Glutamatergic neuron (in vitro differentiated cells): ENCODE results near the gene TP53TG5. TPM values are rescaled to one million over a fixed set of nuclear protein-coding genes. Genes with fewer than 3 reads are reported as not detected.

Experiments used
- DNase-seq: peaks from one replicate; pipeline ENCODE4 v3.0.0; 2022
- H3K27ac Mint-ChIP-seq: one replicate; pipeline ENCODE4 v1.8.0; 2020; ENCODE audit warnings: mild to moderate bottlenecking, mixed read lengths, inconsistent platforms; ENCODE audit not compliant: unreplicated experiment
- H3K27me3 Mint-ChIP-seq: one replicate; pipeline ENCODE4 v1.8.0; 2020; ENCODE audit warnings: mild to moderate bottlenecking, moderate library complexity, mixed read lengths, inconsistent platforms; ENCODE audit not compliant: unreplicated experiment
- H3K36me3 Mint-ChIP-seq: one replicate; pipeline ENCODE4 v1.8.0; 2020; ENCODE audit warnings: mild to moderate bottlenecking, mixed read lengths, inconsistent platforms; ENCODE audit not compliant: unreplicated experiment
- H3K4me1 Mint-ChIP-seq: one replicate; pipeline ENCODE4 v1.8.0; 2020; ENCODE audit warnings: mild to moderate bottlenecking, low read depth, mixed read lengths, inconsistent platforms; ENCODE audit not compliant: unreplicated experiment
- H3K4me3 Mint-ChIP-seq: one replicate; pipeline ENCODE4 v1.8.0; 2020; ENCODE audit warnings: mild to moderate bottlenecking, mixed read lengths, inconsistent platforms; ENCODE audit not compliant: unreplicated experiment
- H3K9me3 Mint-ChIP-seq: one replicate; pipeline ENCODE4 v1.8.0; 2020; ENCODE audit warnings: mild to moderate bottlenecking, moderate library complexity, mixed read lengths, inconsistent platforms; ENCODE audit not compliant: unreplicated experiment
- CTCF ChIP-seq: fragments of 200-600 bp; sonication (generic); IDR thresholded peaks from one replicate; pipeline ENCODE4 v1.5.0; 2021; ENCODE audit not compliant: partially characterized antibody, unreplicated experiment
- microRNA-seq: library from miRNA; unstranded; fragments of <30 nt; microRNA quantifications from one replicate; pipeline ENCODE4, GENCODE V29; 2020; ENCODE audit not compliant: unreplicated experiment
- total RNA-seq: library from RNA; stranded (reverse); fragmentation: NEBNext Ultra II Directional; extraction: Animal tissue kit (Norgen Biotek cat#: 25700); gene quantifications from one replicate; pipeline ENCODE4 v1.2.1, GENCODE V29; 2021; ENCODE audit not compliant: unreplicated experiment

The TP53TG5 gene
- total RNA-seq, 1 donor from 2014 or later = not detected

GRCh38 chr20:45322952-45323383 is 55.2 kb downstream of the TP53TG5 start:
- Mint-ChIP-seq H3K4me3 (no peak overlapping the region), H3K27ac (no peak overlapping the region), H3K9me3 (peaks cover 1% of the 10 kb centered on the region), H3K36me3 (no peaks in the 10 kb centered on the region), H3K4me1 (peaks cover 12% of the 10 kb centered on the region), H3K27me3 (no peaks in the 10 kb centered on the region)
- DNase-seq = no peak
- TF ChIP-seq CTCF = no peak

Small RNA genes within 50 kb of the gene (microRNA-seq; reads per million reads assigned to microRNA genes)
- 1.9 reads per million, percentile 11 among the genes with 10 or more reads in this experiment for gene MIR6812

Other genes with a start within 250 kb of the TP53TG5 start
- not detected for gene PI3, start 203.4 kb downstream of the TP53TG5 start, total RNA-seq
- gene SEMG1, start 171.3 kb downstream of the TP53TG5 start, total RNA-seq = not detected
- gene SEMG2, start 157.0 kb downstream of the TP53TG5 start, total RNA-seq = not detected
- gene SLPI, start 123.8 kb downstream of the TP53TG5 start, total RNA-seq = not detected
- not detected for gene RBPJL, start 71.5 kb downstream of the TP53TG5 start, total RNA-seq
- not detected for gene MATN4, start 70.0 kb downstream of the TP53TG5 start, total RNA-seq
- gene SDC4, start 29.9 kb downstream of the TP53TG5 start, total RNA-seq = 0.61 TPM
- 17.7 TPM for gene SYS1, start 15.2 kb downstream of the TP53TG5 start, total RNA-seq
- 4.1 TPM for gene DBNDD2, start 30.0 kb upstream of the TP53TG5 start, total RNA-seq
- gene PIGT, start 37.8 kb upstream of the TP53TG5 start, total RNA-seq = 55.5 TPM
- 4.8 TPM for gene WFDC2, start 91.4 kb upstream of the TP53TG5 start, total RNA-seq
- not detected for gene SPINT3, start 137.3 kb upstream of the TP53TG5 start, total RNA-seq
- gene WFDC6, start 161.2 kb upstream of the TP53TG5 start, total RNA-seq = not detected
- gene EPPIN, start 169.1 kb upstream of the TP53TG5 start, total RNA-seq = not detected
- not detected for gene WFDC8, start 201.0 kb upstream of the TP53TG5 start, total RNA-seq